DMS 273 (cell line): ENCODE data around the gene SPTBN1.

Experiments
- DNase-seq: peaks from one replicate; lab custom pipeline; 2025; ENCODE audit not compliant: unreplicated experiment; lab: John Stamatoyannopoulos, UW

SPTBN1 gene

DNA sequence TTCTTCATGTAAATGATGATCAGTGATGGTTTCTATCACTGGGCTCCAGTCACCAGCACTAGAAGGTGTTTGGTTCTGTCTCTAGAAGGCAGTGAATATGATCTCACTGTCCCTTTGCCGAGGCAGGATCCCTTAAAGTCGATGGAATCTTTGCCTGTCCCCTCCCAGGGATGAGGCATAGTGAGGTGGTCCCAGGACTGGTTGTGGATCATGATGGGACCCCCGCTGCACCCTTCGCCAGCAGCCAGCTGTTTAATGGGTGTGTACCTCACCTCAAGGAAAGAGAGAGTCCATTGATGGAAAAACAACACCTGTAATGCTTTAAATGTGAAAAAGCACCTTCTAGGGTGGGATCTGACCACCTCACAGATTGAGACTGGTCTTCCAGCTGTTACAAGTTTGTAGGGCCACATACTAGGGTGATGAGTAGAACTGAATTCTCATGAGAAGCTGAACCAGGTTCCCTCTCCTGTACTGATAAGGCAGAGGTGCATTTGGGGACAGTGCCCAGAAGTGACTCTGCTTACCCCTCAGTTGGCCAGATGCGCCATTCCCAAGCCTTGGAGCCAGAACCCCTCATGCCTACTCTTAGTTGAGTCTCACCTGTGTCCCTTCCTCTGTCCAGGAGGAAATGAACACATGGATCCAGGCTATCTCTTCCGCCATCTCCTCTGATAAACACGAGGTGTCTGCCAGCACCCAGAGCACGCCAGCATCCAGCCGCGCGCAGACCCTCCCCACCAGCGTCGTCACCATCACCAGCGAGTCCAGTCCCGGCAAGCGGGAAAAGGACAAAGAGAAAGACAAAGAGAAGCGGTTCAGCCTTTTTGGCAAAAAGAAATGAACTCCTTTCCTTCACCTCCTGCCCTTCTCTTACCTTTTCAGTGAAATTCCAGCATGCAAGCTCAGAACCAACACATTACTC, 211.9 kb downstream of the SPTBN1 start:
- no peak for DNase-seq

- no peak for DNase-seq
Observed at GRCh38 chr2:54668711-54669110, 212.6 kb downstream of the SPTBN1 start.

GRCh38 chr2:54669677-54670484, 213.8 kb downstream of the SPTBN1 start:
- DNase-seq, result no peak

DNA sequence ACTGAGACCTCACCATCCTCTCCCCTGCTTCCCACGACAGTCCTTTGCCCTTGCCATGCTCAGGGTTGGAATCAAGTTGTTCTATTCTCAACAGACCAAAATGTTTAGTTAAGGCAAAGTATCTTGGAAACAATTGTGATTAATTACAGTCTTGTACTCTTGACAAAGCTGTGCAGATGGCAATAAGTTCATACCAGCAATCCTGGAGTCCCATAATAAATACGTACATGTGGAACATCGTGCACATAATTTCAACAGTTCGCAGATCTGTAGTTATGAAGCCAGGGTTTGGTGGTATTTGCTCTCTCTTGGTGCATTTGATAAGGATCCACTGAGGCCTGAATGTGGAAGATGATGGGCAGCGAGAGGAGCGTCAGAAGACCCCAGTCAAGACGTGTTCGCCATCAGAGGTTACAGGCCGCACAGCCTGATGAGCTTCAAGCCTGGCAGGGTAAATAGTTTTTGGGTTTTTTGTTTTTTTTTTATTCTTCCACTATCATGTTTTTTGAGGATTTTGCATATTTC, 214.4 kb downstream of the SPTBN1 start:
- DNase-seq, result no peak

DNA sequence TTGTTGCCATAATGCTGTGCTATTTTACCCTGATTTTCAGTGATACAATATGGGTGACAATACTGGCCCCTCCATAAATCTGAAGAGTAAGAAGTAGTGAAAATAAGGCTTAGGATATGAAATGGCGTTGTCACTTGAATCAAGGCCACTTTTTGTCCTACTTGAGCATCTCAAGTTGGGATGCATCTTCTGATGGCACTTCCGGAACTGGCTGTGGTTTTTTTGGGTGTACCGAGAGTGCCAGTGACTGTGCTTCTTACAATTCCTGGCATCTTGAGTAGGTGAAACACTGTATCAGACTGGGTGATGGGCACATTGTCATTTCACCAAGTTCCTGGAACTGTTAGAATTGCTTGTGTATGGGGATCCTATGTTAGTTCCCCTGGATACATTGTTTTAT, 214.9 kb downstream of the SPTBN1 start:
- no peak for DNase-seq

DNA sequence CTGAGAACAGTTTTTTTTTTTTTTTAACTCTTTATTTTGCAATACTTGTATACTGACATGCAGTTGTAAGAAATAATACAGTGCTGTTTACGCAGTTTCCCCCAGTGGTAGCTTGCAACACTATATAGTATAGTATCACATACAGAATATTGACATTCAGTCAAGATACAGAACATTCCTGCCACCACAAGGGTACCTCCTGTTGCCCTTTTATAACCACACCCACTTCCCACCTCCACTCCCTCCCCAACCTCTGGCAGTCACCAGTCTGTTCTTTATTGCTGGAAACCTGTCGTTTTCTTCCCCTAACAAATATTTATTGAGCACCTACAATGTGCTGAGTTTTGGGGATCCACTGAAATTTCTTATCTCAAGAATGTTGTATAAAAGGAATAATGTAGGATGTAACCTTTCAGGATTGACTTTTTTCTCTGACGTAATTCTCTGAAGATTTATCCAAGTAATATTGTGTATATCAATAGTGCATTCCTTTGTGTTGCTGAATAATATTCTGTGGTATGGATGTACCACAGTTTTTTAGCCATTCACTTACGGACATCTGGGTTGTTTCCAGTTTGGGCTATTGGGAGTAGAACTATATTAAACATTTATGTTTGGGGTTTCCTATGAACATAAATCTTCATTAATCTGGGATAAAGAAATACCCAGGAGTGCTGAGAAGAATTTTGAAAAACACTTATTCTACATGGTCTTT, 215.9 kb downstream of the SPTBN1 start:
- DNase-seq, result no peak

GRCh38 chr2:54672590-54673456, 216.7 kb downstream of the SPTBN1 start:
- DNase-seq, result no peak

- DNase-seq, result no peak
Observed at GRCh38 chr2:54673501-54673998, 217.4 kb downstream of the SPTBN1 start.

DNA sequence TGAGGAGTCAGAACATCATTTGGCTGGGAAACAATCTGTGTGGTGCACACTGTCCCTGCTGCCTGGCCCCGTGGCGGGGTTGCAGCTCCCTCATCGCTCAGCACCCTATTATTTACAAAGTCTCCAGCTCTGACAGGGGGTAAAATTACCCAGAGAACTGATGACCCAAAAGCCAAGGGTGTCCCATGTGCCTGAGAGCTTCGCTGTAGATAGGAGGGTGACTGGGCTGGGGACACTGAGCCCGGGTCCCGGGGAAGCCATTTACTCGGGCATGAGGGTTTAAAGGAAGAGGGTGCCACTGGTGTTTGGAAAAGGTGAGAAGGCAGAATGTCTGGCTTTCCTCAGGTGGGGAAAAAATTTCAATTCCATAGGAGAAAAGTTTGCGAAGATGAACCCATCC, 219.2 kb downstream of the SPTBN1 start:
- no peak for DNase-seq

- DNase-seq, result no peak
Observed at GRCh38 chr2:54675738-54676137, 219.6 kb downstream of the SPTBN1 start.

GRCh38 chr2:54676656-54677055, 220.5 kb downstream of the SPTBN1 start:
- no peak for DNase-seq

DNA sequence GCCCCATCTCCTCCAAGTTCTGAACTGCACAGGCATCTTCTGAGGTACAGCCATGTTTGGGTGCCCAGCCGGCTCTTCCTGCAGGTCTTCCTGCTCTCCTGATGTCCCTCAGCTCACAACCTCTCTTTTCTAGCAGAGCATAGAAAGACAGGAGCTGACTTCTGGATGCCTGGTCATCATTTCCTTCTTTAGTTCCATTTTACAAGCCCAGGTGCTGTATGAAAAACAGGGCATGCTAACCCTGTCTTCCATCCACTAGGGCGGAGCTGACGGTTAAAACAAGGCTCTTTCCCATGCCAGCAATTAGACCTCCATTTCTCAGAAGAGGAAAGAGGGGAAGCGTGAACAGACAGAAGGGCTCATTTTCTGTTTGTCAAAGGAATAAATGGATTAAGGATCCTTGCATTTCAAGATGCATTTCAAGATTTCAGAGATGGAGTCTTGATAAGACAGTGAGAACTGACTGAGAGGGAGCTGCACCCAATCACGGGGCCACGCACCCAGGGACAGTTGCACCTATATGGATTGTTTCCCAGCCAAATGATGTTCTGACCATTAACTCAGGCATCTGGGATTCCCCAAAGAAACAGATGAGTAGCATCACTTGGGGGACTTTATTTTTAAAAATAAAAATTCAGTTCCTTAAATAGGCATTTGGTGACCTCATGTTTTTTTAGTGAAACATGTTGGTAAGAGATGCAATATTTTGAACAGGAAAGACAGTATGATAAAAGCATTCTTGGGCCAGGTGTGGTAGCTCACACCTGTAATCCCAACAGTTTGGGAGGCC, 221.5 kb downstream of the SPTBN1 start:
- DNase-seq, result no peak

- no peak for DNase-seq
Observed at GRCh38 chr2:54678719-54679118, 222.6 kb downstream of the SPTBN1 start.

DNA sequence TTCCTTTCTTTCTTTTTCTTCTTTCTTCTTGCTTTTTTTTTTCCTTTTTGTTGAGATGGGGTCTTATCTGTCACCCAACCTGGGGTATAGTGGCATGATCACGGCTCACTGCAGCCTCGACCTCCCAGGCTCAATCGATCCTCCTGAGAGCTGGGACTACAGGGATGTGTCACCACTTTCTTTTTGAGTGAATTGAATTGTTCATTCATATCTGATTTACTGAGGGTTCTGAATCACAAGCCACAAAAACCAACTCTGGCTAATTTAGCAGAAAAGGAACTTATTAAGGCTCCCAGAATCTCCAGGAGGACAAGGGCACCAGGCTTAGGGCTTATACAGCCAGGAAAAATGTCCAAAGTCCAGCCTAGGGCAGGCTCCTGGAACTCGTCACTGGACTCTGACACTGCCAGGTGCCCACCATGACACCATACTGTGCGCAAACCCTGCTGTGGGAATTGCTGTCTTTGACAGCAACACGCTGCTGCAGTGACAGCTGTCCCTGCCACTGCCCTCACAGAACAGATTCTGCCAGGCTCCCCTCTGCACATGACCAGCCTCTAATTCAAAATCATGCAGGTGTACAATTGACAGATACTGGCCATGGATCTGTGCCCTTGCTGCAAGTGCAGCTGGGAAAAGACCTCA, 224.4 kb downstream of the SPTBN1 start:
- no peak for DNase-seq

GRCh38 chr2:54681416-54681815, 225.3 kb downstream of the SPTBN1 start:
- no peak for DNase-seq

DNA sequence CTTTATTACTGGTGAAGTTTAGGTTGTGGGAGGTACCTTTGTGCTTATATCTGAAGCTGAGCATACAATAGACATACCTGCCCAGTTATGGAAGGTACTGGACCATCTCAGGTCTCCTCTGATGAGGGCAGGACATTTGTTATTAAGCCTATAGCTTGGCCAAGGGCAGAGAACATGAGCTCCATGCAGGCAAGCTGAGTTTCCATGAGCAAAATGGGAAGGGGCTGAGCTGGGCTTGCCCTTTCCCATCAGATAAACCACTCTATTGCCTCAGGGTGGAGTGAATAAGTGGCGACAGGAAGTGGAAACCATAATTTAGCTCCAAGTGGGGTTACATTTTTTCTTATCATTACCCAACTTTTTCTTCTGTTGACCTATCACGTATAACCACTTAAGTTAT, 227.5 kb downstream of the SPTBN1 start:
- DNase-seq, result no peak

DNA sequence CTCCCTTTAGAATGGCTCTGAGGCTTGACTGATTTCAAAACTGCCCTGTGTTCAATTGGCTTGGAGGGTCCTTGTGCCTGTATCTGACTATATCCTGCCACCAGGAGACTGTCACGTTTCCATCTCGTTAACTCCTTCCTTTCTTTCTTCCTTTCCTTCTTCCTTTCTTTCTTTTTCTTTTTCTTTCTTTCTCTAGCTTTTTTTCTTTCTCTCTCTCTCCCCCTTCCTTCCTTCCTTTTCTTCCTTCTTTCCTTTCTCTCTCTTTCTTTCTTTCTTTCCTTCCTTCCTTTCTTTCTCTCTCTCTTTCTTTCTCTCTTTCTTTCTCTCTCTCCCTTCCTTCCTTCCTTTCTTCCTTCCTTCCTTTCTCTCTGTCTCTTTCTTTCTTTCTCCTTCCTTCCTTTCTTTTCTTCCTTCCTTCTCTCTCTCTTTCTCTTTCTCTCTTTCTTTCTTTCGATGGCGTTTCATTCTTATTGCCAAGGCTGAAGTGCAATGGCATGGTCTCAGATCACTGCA, 229.2 kb downstream of the SPTBN1 start:
- no peak for DNase-seq

GRCh38 chr2:54687595-54688152, 231.5 kb downstream of the SPTBN1 start:
- DNase-seq, result no peak
